OCI-LY7 (cell line): ENCODE measurements around the gene MAP1B. TPM values are rescaled to one million over a fixed set of nuclear protein-coding genes. Genes with fewer than 3 reads are reported as not detected.

ENCODE experiments used
- BruUV-seq: library from RNA; stranded (reverse); fragments of 400-500 nt; replicated peaks from 2 replicates; lab custom pipeline; 2021; lab: Mats Ljungman, UMichigan
- CTCF ChIA-PET: fragments of 300-600 bp; sonication (Branson Sonifier 250); formaldehyde crosslinking; loops from one replicate; lab custom pipeline; 2022; ENCODE audit warnings: antibody characterized with exemption; ENCODE audit not compliant: unreplicated experiment; lab: Charles Lee
- POLR2A ChIA-PET: fragments of 300-600 bp; sonication (Branson Sonifier 250); formaldehyde crosslinking; loops from one replicate; lab custom pipeline; 2022; ENCODE audit warnings: antibody characterized with exemption; lab: Charles Lee
- DNase-seq: peaks from one replicate; pipeline ENCODE4 v3.0.0-alpha.2; 2015; ENCODE audit warnings: low spot score
- H2AFZ ChIP-seq: fragments of 200-600 bp; sonication (generic), shearing (Covaris generic); 2 replicates; pipeline ENCODE4 v1.6.1; 2014; ENCODE audit warnings: mild to moderate bottlenecking, antibody characterized with exemption, low read length, moderate library complexity
- H3K27ac ChIP-seq: fragments of 200-600 bp; sonication (generic); 2 replicates; pipeline ENCODE4 v1.5.1; 2014; ENCODE audit warnings: mixed run types, low read depth, mild to moderate bottlenecking, moderate library complexity, low read length, inconsistent platforms; ENCODE audit not compliant: poor library complexity, severe bottlenecking
- H3K36me3 ChIP-seq: fragments of 200-600 bp; sonication (generic); 2 replicates; pipeline ENCODE4 v1.6.1; 2014; ENCODE audit warnings: mild to moderate bottlenecking, antibody characterized with exemption, low read length, moderate library complexity, mixed read lengths; ENCODE audit not compliant: insufficient read depth
- H3K4me1 ChIP-seq: fragments of 200-600 bp; sonication (generic); 2 replicates; pipeline ENCODE4 v1.5.1; 2014; ENCODE audit warnings: mild to moderate bottlenecking, low read length; ENCODE audit not compliant: insufficient read depth, poor library complexity, severe bottlenecking
- H3K4me2 ChIP-seq: fragments of 200-600 bp; sonication (generic); 2 replicates; pipeline ENCODE4 v1.6.1; 2014; ENCODE audit warnings: mild to moderate bottlenecking, low read length
- H3K4me3 ChIP-seq: fragments of 200-600 bp; sonication (generic); 2 replicates; pipeline ENCODE4 v1.5.1; 2014; ENCODE audit warnings: mild to moderate bottlenecking, low read depth, low read length; ENCODE audit not compliant: poor library complexity, severe bottlenecking
- H3K79me2 ChIP-seq: fragments of 200-600 bp; sonication (generic); 2 replicates; pipeline ENCODE4 v1.6.1; 2016; ENCODE audit warnings: low read depth, mild to moderate bottlenecking, low read length, moderate library complexity, mixed read lengths; ENCODE audit not compliant: insufficient read depth
- H3K9me2 ChIP-seq: fragments of 200-600 bp; sonication (generic); 2 replicates; pipeline ENCODE4 v1.6.1; 2016; ENCODE audit warnings: mild to moderate bottlenecking, low read length, mixed read lengths; ENCODE audit not compliant: insufficient read depth
- H3K9me3 ChIP-seq: fragments of 200-600 bp; sonication (generic); 2 replicates; pipeline ENCODE4 v1.6.1; 2014; ENCODE audit warnings: mild to moderate bottlenecking, mixed run types, low read length, mixed read lengths
- H4K20me1 ChIP-seq: fragments of 200-600 bp; sonication (generic); 2 replicates; pipeline ENCODE4 v1.6.1; 2014; ENCODE audit warnings: mild to moderate bottlenecking, antibody characterized with exemption, low read length, moderate library complexity, mixed read lengths; ENCODE audit not compliant: insufficient read depth
- CTCF ChIP-seq: fragments of 200-600 bp; sonication (generic); conservative IDR thresholded peaks from 2 replicates; pipeline ENCODE4 v1.5.1; 2014; ENCODE audit warnings: mild to moderate bottlenecking, antibody characterized with exemption, low read length, moderate library complexity, mixed read lengths
- EZH2phosphoT487 ChIP-seq: fragments of 200-600 bp; sonication (generic); IDR thresholded peaks from 2 replicates; pipeline ENCODE4 v1.6.1; 2018; ENCODE audit warnings: low read depth, borderline replicate concordance, mild to moderate bottlenecking, mixed run types, antibody characterized with exemption, low read length, moderate library complexity, mixed read lengths
- intact Hi-C: fragments of 100-400 bp; cut with micrococcal nuclease; formaldehyde crosslinking; loops from one replicate; pipeline ENCODE4 v1.10.0; 2022; ENCODE audit not compliant: unreplicated experiment
- total RNA-seq, 2 experiments: library from RNA; depleted of rRNA in 1 of 2; stranded (reverse); fragments of >200 nt in 1 of 2; shearing (Covaris generic) in 1 of 2; gene quantifications; 2 replicates each; pipeline ENCODE4 v1.2.3, GENCODE V29; 2014 to 2022

Gene MAP1B
- total RNA-seq, 2 experiments from 2014 or later, result not detected

DNA sequence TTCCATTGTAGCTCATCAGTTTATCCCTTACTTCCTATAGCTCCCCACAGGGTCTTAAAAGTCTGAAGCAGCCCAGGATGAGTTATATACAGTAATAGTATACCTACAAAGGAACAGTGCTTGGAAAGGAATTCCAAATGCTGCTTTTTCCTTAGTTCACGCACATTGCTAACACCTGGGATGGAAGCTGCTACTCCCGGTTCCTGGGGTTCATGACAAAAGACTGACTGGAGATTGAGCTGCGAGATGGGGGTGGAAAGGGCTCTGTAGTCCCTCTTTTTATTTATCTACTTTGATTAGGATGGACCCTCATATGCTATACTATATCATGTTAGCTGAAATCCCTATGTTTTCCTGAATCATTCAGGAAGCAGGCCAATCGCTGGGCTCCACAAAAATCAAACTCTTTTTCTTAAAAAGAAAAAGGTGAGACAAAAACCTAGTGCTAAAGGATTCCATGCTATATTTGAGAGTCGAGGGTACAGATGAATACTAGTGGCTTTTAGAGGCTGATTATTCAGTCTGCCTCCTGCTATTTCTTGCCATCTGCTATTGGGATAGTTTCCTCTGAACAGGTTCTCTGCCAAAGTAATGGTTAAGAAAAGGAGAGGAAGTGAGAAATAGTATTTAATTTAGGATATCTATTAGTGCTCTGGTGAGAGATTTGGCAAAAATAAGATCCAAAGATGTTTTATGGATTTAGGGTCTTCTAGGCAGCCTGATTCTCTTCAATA is 131.6 kb downstream of the MAP1B start:
- no peak for DNase-seq
- Histone ChIP-seq H3K4me2 (no peak overlapping the region), H3K4me3 (no peak overlapping the region), H2AFZ (no peak overlapping the region), H3K9me2 (no peaks in the 10 kb centered on the region), H4K20me1 (peaks cover 5% of the 10 kb centered on the region; the same call in 1 of the 2 replicates), H3K36me3 (peaks cover 79% of the 10 kb centered on the region), H3K79me2 (peaks cover 10% of the 10 kb centered on the region; the same call in 1 of the 2 replicates), H3K27ac (no peak overlapping the region), H3K4me1 (peaks cover 9% of the 10 kb centered on the region), H3K9me3 (no peaks in the 10 kb centered on the region)
- no TSS peak for BruUV-seq
- ChIA-PET CTCF (interaction anchor here (1.0 kb wide), 1 partner anchor 15 kb away, joined by 3 read pairs; no protein-coding TSS in a partner anchor), POLR2A (interaction anchor here (0.6 to 2.0 kb wide), 5 partner anchors 8 to 53 kb away, joined by 3 to 8 read pairs (median 3); no protein-coding TSS in a partner anchor)
- no peak for TF ChIP-seq EZH2phosphoT487
- TF ChIP-seq CTCF, result no peak
- intact Hi-C loops, result no loop called here

DNA sequence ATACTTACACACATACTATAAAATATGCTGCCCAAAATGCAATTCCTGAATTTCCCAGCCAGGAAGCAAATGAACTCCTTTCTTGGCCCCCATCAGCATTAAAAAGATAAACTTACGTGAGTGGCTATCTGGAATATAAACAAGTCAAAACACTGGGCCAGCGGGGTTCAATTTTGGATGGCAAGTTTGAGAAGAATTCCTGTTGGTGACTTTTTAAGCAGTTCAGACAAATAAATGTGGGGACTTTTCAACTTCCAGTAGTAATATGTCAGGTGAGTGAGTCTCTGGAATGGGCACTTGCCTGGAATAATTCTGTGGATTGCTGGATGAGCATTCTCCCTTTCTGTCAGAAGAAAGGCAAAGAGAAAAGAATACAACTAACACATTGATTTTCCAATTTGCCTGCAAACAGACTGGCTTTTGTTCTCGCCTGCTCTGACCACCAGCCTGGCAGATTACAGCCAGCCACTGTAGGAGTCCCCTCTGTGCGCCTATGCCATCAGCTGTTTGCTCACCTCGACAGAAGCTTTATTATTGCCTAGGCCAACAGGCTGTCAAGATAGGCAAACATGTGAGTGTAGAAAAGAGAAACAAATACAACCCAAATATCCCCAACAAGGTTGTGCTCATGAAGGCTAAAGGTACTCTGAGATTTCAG is 134.2 kb downstream of the MAP1B start:
- Histone ChIP-seq H3K4me1 (peaks cover 3% of the 10 kb centered on the region), H3K27ac (no peak overlapping the region), H3K36me3 (peaks cover 58% of the 10 kb centered on the region), H3K4me3 (no peak overlapping the region), H3K4me2 (no peak overlapping the region), H3K9me2 (no peaks in the 10 kb centered on the region), H3K9me3 (no peaks in the 10 kb centered on the region), H2AFZ (no peak overlapping the region), H4K20me1 (peaks cover 13% of the 10 kb centered on the region; the same call in 1 of the 2 replicates), H3K79me2 (peaks cover 10% of the 10 kb centered on the region; the same call in 1 of the 2 replicates)
- intact Hi-C loops, result no loop called here
- CTCF ChIA-PET, result no interaction called here
- no TSS peak for BruUV-seq
- no peak for DNase-seq
- no peak for TF ChIP-seq CTCF
- POLR2A ChIA-PET, result interaction anchor here (0.8 kb wide), 1 partner anchor 672 kb away, joined by 3 read pairs; no protein-coding TSS in a partner anchor
